ENCODE data around the gene TOP2B. TPM values are rescaled to one million over a fixed set of nuclear protein-coding genes. Genes with fewer than 3 reads are reported as not detected.

Gene TOP2B
- polyA plus RNA-seq, 1 of the 3 experiments (the other 2 are of a cell fraction) = 20.4 TPM

- Histone ChIP-seq H2AFZ (ENCODE audit: low read depth) (peak overlapping the region; percentile 35; the same call in 1 of the 2 replicates), H3K27ac (ENCODE audit: low read depth in 2 of 2, low read length in 1 of 2) (peak overlapping the region; percentile 40 to 93; a peak in 3 of 4 replicates), H3K79me2 (ENCODE audit: insufficient read depth) (no peaks in the 10 kb centered on the region; the same call in 1 of the 2 replicates), H3K4me1 (ENCODE audit: control insufficient read depth in 1 of 2, insufficient read depth in 2 of 2, low read depth in 1 of 2, low read length in 1 of 2) (peaks cover 14 to 15% of the 10 kb centered on the region in 2 experiments; a peak in 2 of 4 replicates), H3K27me3 (ENCODE audit: insufficient read depth) (no peaks in the 10 kb centered on the region), H3F3A (replicated peaks; ENCODE audit: insufficient read depth) (peaks cover 19% of the 10 kb centered on the region), H4K20me1 (ENCODE audit: insufficient read depth) (no peaks in the 10 kb centered on the region), H3K9me3 (no peaks in the 10 kb centered on the region), H3K9ac (peak overlapping the region; percentile 64), H3K4me3 (ENCODE audit: low read depth in 2 of 2, low read length in 1 of 2) (no peak overlapping the region), H3K36me3 (replicated peaks in 1 of 2; ENCODE audit: control insufficient read depth in 1 of 2, insufficient read depth in 2 of 2, low read length in 1 of 2) (no peaks in the 10 kb centered on the region), H3K9me2 (no peaks in the 10 kb centered on the region), H3K4me2 (peak overlapping the region; percentile 46; the same call in 1 of the 2 replicates)
- WGBS (ENCODE audit: low lambda C conversion rate) = 0% methylated on average over 2 of the region's 2 CpGs
- ChIA-PET POLR2A (no interaction called here), CTCF (interaction anchor here (1.2 to 1.6 kb wide), 3 partner anchors 11 to 902 kb away, joined by 3 to 6 read pairs (median 5); no protein-coding TSS in a partner anchor)
- DNase-seq = no peak
- no peak for TF ChIP-seq CHD2 (IDR thresholded peaks at IDR 0.05; ENCODE audit: low read length, partially characterized antibody)
- TF ChIP-seq RCOR1 (IDR thresholded peaks at IDR 0.05; ENCODE audit: low read length) = no peak
- no peak for TF ChIP-seq RAD21 (IDR thresholded peaks at IDR 0.05; ENCODE audit: low read length)
- TF ChIP-seq ELF1 (IDR thresholded peaks at IDR 0.05) = no peak
- no peak for TF ChIP-seq EZH2phosphoT487 (IDR thresholded peaks at IDR 0.05; ENCODE audit: borderline replicate concordance, low read depth)
- TF ChIP-seq, protein P1, sequence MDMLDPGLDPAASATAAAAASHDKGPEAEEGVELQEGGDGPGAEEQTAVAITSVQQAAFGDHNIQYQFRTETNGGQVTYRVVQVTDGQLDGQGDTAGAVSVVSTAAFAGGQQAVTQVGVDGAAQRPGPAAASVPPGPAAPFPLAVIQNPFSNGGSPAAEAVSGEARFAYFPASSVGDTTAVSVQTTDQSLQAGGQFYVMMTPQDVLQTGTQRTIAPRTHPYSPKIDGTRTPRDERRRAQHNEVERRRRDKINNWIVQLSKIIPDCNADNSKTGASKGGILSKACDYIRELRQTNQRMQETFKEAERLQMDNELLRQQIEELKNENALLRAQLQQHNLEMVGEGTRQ (IDR thresholded peaks at IDR 0.05; ENCODE audit: borderline replicate concordance, low read depth, low read length) = no peak
- TF ChIP-seq NRF1 (IDR thresholded peaks at IDR 0.05; ENCODE audit: low read depth, low read length) = no peak
- TF ChIP-seq, protein P2, sequence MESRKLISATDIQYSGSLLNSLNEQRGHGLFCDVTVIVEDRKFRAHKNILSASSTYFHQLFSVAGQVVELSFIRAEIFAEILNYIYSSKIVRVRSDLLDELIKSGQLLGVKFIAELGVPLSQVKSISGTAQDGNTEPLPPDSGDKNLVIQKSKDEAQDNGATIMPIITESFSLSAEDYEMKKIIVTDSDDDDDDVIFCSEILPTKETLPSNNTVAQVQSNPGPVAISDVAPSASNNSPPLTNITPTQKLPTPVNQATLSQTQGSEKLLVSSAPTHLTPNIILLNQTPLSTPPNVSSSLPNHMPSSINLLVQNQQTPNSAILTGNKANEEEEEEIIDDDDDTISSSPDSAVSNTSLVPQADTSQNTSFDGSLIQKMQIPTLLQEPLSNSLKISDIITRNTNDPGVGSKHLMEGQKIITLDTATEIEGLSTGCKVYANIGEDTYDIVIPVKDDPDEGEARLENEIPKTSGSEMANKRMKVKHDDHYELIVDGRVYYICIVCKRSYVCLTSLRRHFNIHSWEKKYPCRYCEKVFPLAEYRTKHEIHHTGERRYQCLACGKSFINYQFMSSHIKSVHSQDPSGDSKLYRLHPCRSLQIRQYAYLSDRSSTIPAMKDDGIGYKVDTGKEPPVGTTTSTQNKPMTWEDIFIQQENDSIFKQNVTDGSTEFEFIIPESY (IDR thresholded peaks at IDR 0.05; ENCODE audit: borderline replicate concordance, low read depth) = no peak
- no peak for TF ChIP-seq TAF1 (IDR thresholded peaks at IDR 0.05; ENCODE audit: borderline replicate concordance, low read depth, low read length)
- no peak; the same call in 1 of the 2 replicates for TF ChIP-seq POLR2AphosphoS5 (IDR thresholded peaks at IDR 0.05; ENCODE audit: low read depth, low read length)
- no peak for TF ChIP-seq IRF3 (IDR thresholded peaks at IDR 0.05; ENCODE audit: low read depth, low read length)
- no peak for TF ChIP-seq FOXJ3 (CRISPR knock-in tag; IDR thresholded peaks at IDR 0.05)
- peak; percentile 84; the same call in 1 of the 2 replicates for TF ChIP-seq RXRA (IDR thresholded peaks at IDR 0.05; ENCODE audit: borderline replicate concordance, low read depth)
- peak; percentile 83 for TF ChIP-seq FOSL2 (IDR thresholded peaks at IDR 0.05; ENCODE audit: borderline replicate concordance, low read depth)
- TF ChIP-seq TCF12 (IDR thresholded peaks at IDR 0.05) = peak; percentile 91
- peak; percentile 91 for TF ChIP-seq NFIC (IDR thresholded peaks at IDR 0.05; ENCODE audit: borderline replicate concordance)
- TF ChIP-seq EP300 (IDR thresholded peaks at IDR 0.05; ENCODE audit: borderline replicate concordance in 1 of 2, low read depth in 1 of 2, low read length in 1 of 2) = peak in 1 of 2 experiments; percentile 72; a peak in 2 of 4 replicates
- peak; percentile 59; the same call in 1 of the 2 replicates for TF ChIP-seq TEAD4 (IDR thresholded peaks at IDR 0.05; ENCODE audit: borderline replicate concordance, insufficient read depth)
- no peak for TF ChIP-seq YY1 (IDR thresholded peaks at IDR 0.05; ENCODE audit: low read depth)
- TF ChIP-seq MEF2A (IDR thresholded peaks at IDR 0.05; ENCODE audit: borderline replicate concordance, low read depth) = no peak
- TF ChIP-seq JUND (IDR thresholded peaks at IDR 0.05) = peak; percentile 76
- TF ChIP-seq, protein P3, sequence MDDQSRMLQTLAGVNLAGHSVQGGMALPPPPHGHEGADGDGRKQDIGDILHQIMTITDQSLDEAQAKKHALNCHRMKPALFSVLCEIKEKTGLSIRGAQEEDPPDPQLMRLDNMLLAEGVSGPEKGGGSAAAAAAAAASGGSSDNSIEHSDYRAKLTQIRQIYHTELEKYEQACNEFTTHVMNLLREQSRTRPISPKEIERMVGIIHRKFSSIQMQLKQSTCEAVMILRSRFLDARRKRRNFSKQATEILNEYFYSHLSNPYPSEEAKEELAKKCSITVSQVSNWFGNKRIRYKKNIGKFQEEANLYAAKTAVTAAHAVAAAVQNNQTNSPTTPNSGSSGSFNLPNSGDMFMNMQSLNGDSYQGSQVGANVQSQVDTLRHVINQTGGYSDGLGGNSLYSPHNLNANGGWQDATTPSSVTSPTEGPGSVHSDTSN (IDR thresholded peaks at IDR 0.05) = peak; percentile 91
- TF ChIP-seq RFX5 (IDR thresholded peaks at IDR 0.05; ENCODE audit: low read length) = no peak
- TF ChIP-seq, protein P4, sequence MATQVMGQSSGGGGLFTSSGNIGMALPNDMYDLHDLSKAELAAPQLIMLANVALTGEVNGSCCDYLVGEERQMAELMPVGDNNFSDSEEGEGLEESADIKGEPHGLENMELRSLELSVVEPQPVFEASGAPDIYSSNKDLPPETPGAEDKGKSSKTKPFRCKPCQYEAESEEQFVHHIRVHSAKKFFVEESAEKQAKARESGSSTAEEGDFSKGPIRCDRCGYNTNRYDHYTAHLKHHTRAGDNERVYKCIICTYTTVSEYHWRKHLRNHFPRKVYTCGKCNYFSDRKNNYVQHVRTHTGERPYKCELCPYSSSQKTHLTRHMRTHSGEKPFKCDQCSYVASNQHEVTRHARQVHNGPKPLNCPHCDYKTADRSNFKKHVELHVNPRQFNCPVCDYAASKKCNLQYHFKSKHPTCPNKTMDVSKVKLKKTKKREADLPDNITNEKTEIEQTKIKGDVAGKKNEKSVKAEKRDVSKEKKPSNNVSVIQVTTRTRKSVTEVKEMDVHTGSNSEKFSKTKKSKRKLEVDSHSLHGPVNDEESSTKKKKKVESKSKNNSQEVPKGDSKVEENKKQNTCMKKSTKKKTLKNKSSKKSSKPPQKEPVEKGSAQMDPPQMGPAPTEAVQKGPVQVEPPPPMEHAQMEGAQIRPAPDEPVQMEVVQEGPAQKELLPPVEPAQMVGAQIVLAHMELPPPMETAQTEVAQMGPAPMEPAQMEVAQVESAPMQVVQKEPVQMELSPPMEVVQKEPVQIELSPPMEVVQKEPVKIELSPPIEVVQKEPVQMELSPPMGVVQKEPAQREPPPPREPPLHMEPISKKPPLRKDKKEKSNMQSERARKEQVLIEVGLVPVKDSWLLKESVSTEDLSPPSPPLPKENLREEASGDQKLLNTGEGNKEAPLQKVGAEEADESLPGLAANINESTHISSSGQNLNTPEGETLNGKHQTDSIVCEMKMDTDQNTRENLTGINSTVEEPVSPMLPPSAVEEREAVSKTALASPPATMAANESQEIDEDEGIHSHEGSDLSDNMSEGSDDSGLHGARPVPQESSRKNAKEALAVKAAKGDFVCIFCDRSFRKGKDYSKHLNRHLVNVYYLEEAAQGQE (IDR thresholded peaks at IDR 0.05; ENCODE audit: low read depth, low read length) = no peak
- peak; percentile 73; the same call in 1 of the 2 replicates for TF ChIP-seq FOXM1 (IDR thresholded peaks at IDR 0.05; ENCODE audit: low read depth)
- peak; percentile 50; the same call in 1 of the 2 replicates for TF ChIP-seq SIN3A (IDR thresholded peaks at IDR 0.05; ENCODE audit: borderline replicate concordance, low read depth, low read length)
These were observed 82.5 kb downstream of the TOP2B start for GRCh38 chr3:25582242-25582641.

Measured in SK-N-SH (cell line).